Aorta (tissue), 4 donors: ENCODE measurements around the gene GEMIN7. TPM values are rescaled to one million over a fixed set of nuclear protein-coding genes. Genes with fewer than 3 reads are reported as not detected.

Experiments
- polyA plus RNA-seq, 2 donors: library from polyadenylated mRNA; stranded (reverse); fragments of 200-250 nt; gene quantifications; one replicate each; pipeline ENCODE4 v1.2.3, GENCODE V29; 2013
- total RNA-seq, 2 donors: library from RNA; stranded (reverse); fragmentation: NEBNext Ultra II Directional; extraction: Animal tissue kit (Norgen Biotek cat#: 25700); gene quantifications; one replicate each; pipeline ENCODE4 v1.2.1, GENCODE V29; 2021
- donor health status: healthy with polysubstance abuse.
- donor health status: Bipolar disorder and iron deficiency.
- donor health status: DM: no; HTN: no; CAD: no.
- donor health status: DM: yes; HTN: yes; CAD: no.

The GEMIN7 gene
- total and polyA plus RNA-seq, 4 donors, result 6.4 to 13.5 (median 10.2) TPM

Other genes with a start within 250 kb of the GEMIN7 start
- 10 to 100 TPM; 88.2 to 97.8 TPM for gene NECTIN2, start 233.0 kb upstream of the GEMIN7 start, total RNA-seq
- 10 to 100 TPM; 27.8 to 49.5 TPM for gene NECTIN2, start 233.0 kb upstream of the GEMIN7 start, polyA plus RNA-seq
- 10 to 100 TPM; 22.3 to 23.6 TPM for gene TOMM40, start 188.0 kb upstream of the GEMIN7 start, total RNA-seq
- 10 to 100 TPM in 1 of 2 donors, 1 to 10 TPM in 1; 8.9 to 14.8 TPM for gene TOMM40, start 188.0 kb upstream of the GEMIN7 start, polyA plus RNA-seq
- gene APOE, start 173.5 kb upstream of the GEMIN7 start, total RNA-seq, result 100 to 1,000 TPM in 1 of 2 donors, 10 to 100 TPM in 1; 96.1 to 105 TPM
- gene APOE, start 173.5 kb upstream of the GEMIN7 start, polyA plus RNA-seq, result 100 to 1,000 TPM; 207 to 455 TPM
- gene APOC1, start 164.7 kb upstream of the GEMIN7 start, total RNA-seq, result 10 to 100 TPM; 14.8 to 22.2 TPM
- gene APOC1, start 164.7 kb upstream of the GEMIN7 start, polyA plus RNA-seq, result 100 to 1,000 TPM in 1 of 2 donors, 1 to 10 TPM in 1; 7.4 to 127 TPM
- not detected for gene APOC4, start 137.0 kb upstream of the GEMIN7 start, total RNA-seq
- gene APOC4, start 137.0 kb upstream of the GEMIN7 start, polyA plus RNA-seq, result not detected
- gene APOC2, start 133.2 kb upstream of the GEMIN7 start, total RNA-seq, result 1 to 10 TPM; 1.2 to 1.5 TPM
- gene APOC2, start 133.2 kb upstream of the GEMIN7 start, polyA plus RNA-seq, result 10 to 100 TPM in 1 of 2 donors, not detected in 1; 18.8 TPM
- gene CLPTM1, start 123.9 kb upstream of the GEMIN7 start, total RNA-seq, result 10 to 100 TPM; 70.6 to 72.5 TPM
- 10 to 100 TPM; 25.7 to 81.4 TPM for gene CLPTM1, start 123.9 kb upstream of the GEMIN7 start, polyA plus RNA-seq
- 10 to 100 TPM; 20.2 to 30.0 TPM for gene RELB, start 77.8 kb upstream of the GEMIN7 start, total RNA-seq
- gene RELB, start 77.8 kb upstream of the GEMIN7 start, polyA plus RNA-seq, result 10 to 100 TPM in 1 of 2 donors, 1 to 10 TPM in 1; 7.0 to 10.6 TPM
- 100 to 1,000 TPM in 1 of 2 donors, 10 to 100 TPM in 1; 79.9 to 105 TPM for gene CLASRP, start 40.2 kb upstream of the GEMIN7 start, total RNA-seq
- gene CLASRP, start 40.2 kb upstream of the GEMIN7 start, polyA plus RNA-seq, result 100 to 1,000 TPM in 1 of 2 donors, 10 to 100 TPM in 1; 18.2 to 209 TPM
- gene ZNF296, start 2.8 kb upstream of the GEMIN7 start, total RNA-seq, result under 1 TPM; 0.19 to 0.45 TPM
- 1 to 10 TPM in 1 of 2 donors, under 1 TPM in 1; 0.38 to 1.1 TPM for gene ZNF296, start 2.8 kb upstream of the GEMIN7 start, polyA plus RNA-seq
- 10 to 100 TPM; 12.1 to 22.7 TPM for gene PPP1R37, start 13.9 kb downstream of the GEMIN7 start, total RNA-seq
- gene PPP1R37, start 13.9 kb downstream of the GEMIN7 start, polyA plus RNA-seq, result 10 to 100 TPM in 1 of 2 donors, 1 to 10 TPM in 1; 7.1 to 16.8 TPM
- gene NKPD1, start 81.7 kb downstream of the GEMIN7 start, total RNA-seq, result not detected
- under 1 TPM in 1 of 2 donors, not detected in 1; 0.05 TPM for gene NKPD1, start 81.7 kb downstream of the GEMIN7 start, polyA plus RNA-seq
- gene TRAPPC6A, start 99.0 kb downstream of the GEMIN7 start, total RNA-seq, result 10 to 100 TPM in 1 of 2 donors, 1 to 10 TPM in 1; 9.5 to 13.6 TPM
- gene TRAPPC6A, start 99.0 kb downstream of the GEMIN7 start, polyA plus RNA-seq, result 10 to 100 TPM; 16.5 to 17.0 TPM
- gene BLOC1S3, start 99.5 kb downstream of the GEMIN7 start, total RNA-seq, result 10 to 100 TPM in 1 of 2 donors, 1 to 10 TPM in 1; 7.5 to 12.2 TPM
- gene BLOC1S3, start 99.5 kb downstream of the GEMIN7 start, polyA plus RNA-seq, result 1 to 10 TPM; 2.9 to 5.3 TPM
- gene EXOC3L2, start 166.1 kb downstream of the GEMIN7 start, total RNA-seq, result 10 to 100 TPM; 10.8 to 13.9 TPM
- gene EXOC3L2, start 166.1 kb downstream of the GEMIN7 start, polyA plus RNA-seq, result under 1 TPM; 0.50 to 0.67 TPM
- 10 to 100 TPM; 40.3 to 40.4 TPM for gene MARK4, start 172.0 kb downstream of the GEMIN7 start, total RNA-seq
- 10 to 100 TPM in 1 of 2 donors, 1 to 10 TPM in 1; 6.0 to 15.7 TPM for gene MARK4, start 172.0 kb downstream of the GEMIN7 start, polyA plus RNA-seq
- not detected for gene CKM, start 243.6 kb downstream of the GEMIN7 start, total RNA-seq
- 1 to 10 TPM; 1.2 to 6.4 TPM for gene CKM, start 243.6 kb downstream of the GEMIN7 start, polyA plus RNA-seq